ENCODE results near the gene KLHL29. TPM values are rescaled to one million over a fixed set of nuclear protein-coding genes. Genes with fewer than 3 reads are reported as not detected.

KLHL29 gene
- total and polyA plus RNA-seq, 2 donors (not counting 3 experiments of a cell fraction or from before 2014, with no cell fraction given), result 4.6 to 12.7 TPM

DNA sequence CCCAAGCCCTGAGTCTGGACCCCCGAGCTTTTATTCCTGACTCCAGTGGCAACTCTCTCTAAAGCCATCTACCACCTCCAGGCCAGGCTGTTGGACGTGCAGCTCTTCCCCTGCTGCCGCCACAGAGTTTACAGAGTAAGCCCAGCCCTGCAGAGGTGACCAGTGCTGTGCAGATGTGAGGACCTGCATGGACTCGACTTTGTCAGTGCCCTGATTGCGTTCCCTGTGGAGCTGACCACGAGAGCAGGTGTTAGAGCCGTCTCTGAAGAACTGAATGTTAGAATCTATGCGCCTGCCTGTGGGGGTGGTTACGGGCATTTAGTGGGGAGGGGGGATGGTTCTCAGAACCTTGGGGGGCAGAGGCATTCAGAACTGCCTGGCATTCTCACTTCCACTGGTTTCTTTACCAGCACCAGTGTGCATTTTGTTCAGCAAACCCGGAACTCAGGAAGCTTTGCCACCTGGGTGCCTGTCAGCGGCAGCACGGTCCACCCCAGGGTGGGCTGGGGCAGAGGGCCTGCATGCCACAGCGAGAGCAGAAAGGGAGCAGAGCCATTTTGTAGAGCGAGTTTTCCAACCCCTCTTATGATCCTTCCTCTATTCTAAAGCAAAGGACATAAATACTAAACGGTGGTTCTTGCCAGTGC is 137.9 kb downstream of the KLHL29 start:
- no peak overlapping the region for H3K4me2 ChIP-seq (ENCODE audit: insufficient read depth, low read length)
- no peaks in the 10 kb centered on the region for H3K79me2 ChIP-seq (ENCODE audit: control insufficient read depth, insufficient read depth, low read length)
- no peak overlapping the region for H3K9ac ChIP-seq (replicated peaks; ENCODE audit: extremely low read depth, insufficient read depth, low read length)
- no peaks in the 10 kb centered on the region for H3K4me1 ChIP-seq (ENCODE audit: control insufficient read depth, extremely low read depth, insufficient read depth, low read length)
- dilution Hi-C loops (cut with MboI; ENCODE audit: extremely low pct_ligation_motif_present, low sequenced_read_pairs) (no loop called here), intact Hi-C loops (cut with micrococcal nuclease) (no loop called here)
- CTCF ChIA-PET, result interaction anchor here (1.5 kb wide), 1 partner anchor 15 kb away, joined by 3 read pairs; no protein-coding TSS in a partner anchor
- no peak for FAIRE-seq
- H4K20me1 ChIP-seq (replicated peaks; ENCODE audit: control insufficient read depth, extremely low read depth, insufficient read depth, low read length), result no peaks in the 10 kb centered on the region
- no peaks in the 10 kb centered on the region for H3K27me3 ChIP-seq (ENCODE audit: control insufficient read depth in 2 of 2, insufficient read depth in 2 of 2, low read length in 2 of 2)
- TF ChIP-seq POLR2AphosphoS5 (IDR thresholded peaks at IDR 0.05; ENCODE audit: insufficient read depth, low read depth, low read length), result no peak
- TF ChIP-seq, protein P1, sequence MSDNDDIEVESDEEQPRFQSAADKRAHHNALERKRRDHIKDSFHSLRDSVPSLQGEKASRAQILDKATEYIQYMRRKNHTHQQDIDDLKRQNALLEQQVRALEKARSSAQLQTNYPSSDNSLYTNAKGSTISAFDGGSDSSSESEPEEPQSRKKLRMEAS (IDR thresholded peaks at IDR 0.05; ENCODE audit: insufficient read depth, insufficient read length), result no peak
- no peak for TF ChIP-seq MYC (IDR thresholded peaks at IDR 0.05; ENCODE audit: low read depth, low read length)
- TF ChIP-seq, protein P2, sequence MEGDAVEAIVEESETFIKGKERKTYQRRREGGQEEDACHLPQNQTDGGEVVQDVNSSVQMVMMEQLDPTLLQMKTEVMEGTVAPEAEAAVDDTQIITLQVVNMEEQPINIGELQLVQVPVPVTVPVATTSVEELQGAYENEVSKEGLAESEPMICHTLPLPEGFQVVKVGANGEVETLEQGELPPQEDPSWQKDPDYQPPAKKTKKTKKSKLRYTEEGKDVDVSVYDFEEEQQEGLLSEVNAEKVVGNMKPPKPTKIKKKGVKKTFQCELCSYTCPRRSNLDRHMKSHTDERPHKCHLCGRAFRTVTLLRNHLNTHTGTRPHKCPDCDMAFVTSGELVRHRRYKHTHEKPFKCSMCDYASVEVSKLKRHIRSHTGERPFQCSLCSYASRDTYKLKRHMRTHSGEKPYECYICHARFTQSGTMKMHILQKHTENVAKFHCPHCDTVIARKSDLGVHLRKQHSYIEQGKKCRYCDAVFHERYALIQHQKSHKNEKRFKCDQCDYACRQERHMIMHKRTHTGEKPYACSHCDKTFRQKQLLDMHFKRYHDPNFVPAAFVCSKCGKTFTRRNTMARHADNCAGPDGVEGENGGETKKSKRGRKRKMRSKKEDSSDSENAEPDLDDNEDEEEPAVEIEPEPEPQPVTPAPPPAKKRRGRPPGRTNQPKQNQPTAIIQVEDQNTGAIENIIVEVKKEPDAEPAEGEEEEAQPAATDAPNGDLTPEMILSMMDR (IDR thresholded peaks at IDR 0.05; ENCODE audit: extremely low read depth in 1 of 2, insufficient read depth in 1 of 2, low read depth in 1 of 2, low read length in 2 of 2), result no peak
- no peak for TF ChIP-seq EZH2 (IDR thresholded peaks at IDR 0.05; ENCODE audit: borderline replicate concordance, low read depth, low read length, severe bottlenecking)
- TF ChIP-seq FOS (IDR thresholded peaks at IDR 0.05; ENCODE audit: borderline replicate concordance, insufficient read depth, low read length), result no peak
- TF ChIP-seq GATA2 (IDR thresholded peaks at IDR 0.05; ENCODE audit: insufficient read depth, insufficient read length, low read depth, low read length), result no peak
- TF ChIP-seq JUN (IDR thresholded peaks at IDR 0.05; ENCODE audit: borderline replicate concordance, insufficient read depth, insufficient read length, low read depth), result no peak
- no peak for TF ChIP-seq POLR2A (IDR thresholded peaks at IDR 0.05; ENCODE audit: low read depth, low read length)
- H3K27ac ChIP-seq (ENCODE audit: insufficient read depth, low read depth, low read length), result no peak overlapping the region
- H3K4me3 ChIP-seq (replicated peaks in 1 of 3; ENCODE audit: insufficient read depth in 1 of 3, low read depth in 1 of 3, low read length in 3 of 3), result no peak overlapping the region
- no peaks in the 10 kb centered on the region for H3K36me3 ChIP-seq (ENCODE audit: control insufficient read depth in 2 of 2, extremely low read depth in 1 of 2, insufficient read depth in 2 of 2, low read length in 2 of 2)
- H3K9me3 ChIP-seq (replicated peaks; ENCODE audit: control insufficient read depth, insufficient read depth, low read length), result no peaks in the 10 kb centered on the region
- BruUV-seq (replicated peaks), result no TSS peak
- no peaks in the 10 kb centered on the region for H3K9me1 ChIP-seq (replicated peaks; ENCODE audit: control insufficient read depth, extremely low read depth, insufficient read depth, low read length)
- POLR2A ChIA-PET, result no interaction called here
- DNase-seq (ENCODE audit: low read depth, low spot score), result no peak
- no peak overlapping the region for H2AFZ ChIP-seq (ENCODE audit: low read depth, low read length)

All from endothelial cell of umbilical vein (primary cell).